ENCODE results near the gene DFFA. TPM values are rescaled to one million over a fixed set of nuclear protein-coding genes. Genes with fewer than 3 reads are reported as not detected.
A peak's percentile ranks its signal among the peaks of the same experiment; 100 is the strongest.
"Not testable (repeated sequence)": the region's sequence is repeated elsewhere in the genome, so short reads cannot be mapped to it uniquely, and the experiment has no call there.

DFFA gene
- total RNA-seq, 1 experiment from 2014 or later, result 94.1 TPM

GRCh38 chr1:10415967-10416366 is 56.4 kb downstream of the DFFA start:
- H2BK5ac ChIP-seq (ENCODE audit: insufficient read length, low read length); H2AK5ac ChIP-seq (ENCODE audit: insufficient read length, low read length); H3K79me2 ChIP-seq (ENCODE audit: insufficient read depth, low read length); H3K4me1 Mint-ChIP-seq; H3K4me1 ChIP-seq (ENCODE audit: insufficient read depth, low read length); H2AFZ ChIP-seq (ENCODE audit: low read length); H3K4ac ChIP-seq (ENCODE audit: low read depth, low read length); H2BK12ac ChIP-seq (ENCODE audit: insufficient read length, low read depth, low read length); H2BK120ac ChIP-seq (ENCODE audit: low read depth, low read length, poor library complexity, severe bottlenecking); H3K18ac ChIP-seq (ENCODE audit: insufficient read length, low read depth, low read length); H3K27me3 ChIP-seq (ENCODE audit: insufficient read depth, low read length); H3K23me2 ChIP-seq (ENCODE audit: insufficient read length, low read depth, low read length, poor library complexity, severe bottlenecking); H4K8ac ChIP-seq (replicated peaks; ENCODE audit: insufficient read length, low read depth, low read length); H3K79me1 ChIP-seq (ENCODE audit: insufficient read depth, low read depth, low read length, poor library complexity, severe bottlenecking); H3K27ac ChIP-seq (ENCODE audit: insufficient read length, low read depth, low read length); H3K27me3 Mint-ChIP-seq (ENCODE audit: low read depth); H2BK20ac ChIP-seq (ENCODE audit: low read depth, low read length, poor library complexity, severe bottlenecking); H4K20me1 ChIP-seq (ENCODE audit: control insufficient read depth, insufficient read depth, insufficient read length); H3K56ac ChIP-seq (ENCODE audit: insufficient read length, low read depth, low read length); H3K9me3 Mint-ChIP-seq; H2BK15ac ChIP-seq (ENCODE audit: low read depth, low read length); H3K23ac ChIP-seq (ENCODE audit: insufficient read length, low read depth, low read length); H4K5ac ChIP-seq (ENCODE audit: insufficient read length, low read depth, low read length); H3K9me3 ChIP-seq (ENCODE audit: control insufficient read depth, low read depth, low read length); H4K91ac ChIP-seq (ENCODE audit: insufficient read length, low read depth, low read length); H3K4me2 ChIP-seq (ENCODE audit: insufficient read depth, insufficient read length, low read length); DNase-seq; H3K14ac ChIP-seq (ENCODE audit: insufficient read depth, low read length); H3T11ph ChIP-seq (ENCODE audit: low read length); H3K4me3 Mint-ChIP-seq; H3K9ac ChIP-seq (ENCODE audit: extremely low read depth, insufficient read length, low read length): not testable (repeated sequence)
- no CpG with 5 or more reads among the region's 1 CpG for WGBS (ENCODE audit: extremely low coverage, insufficient read length, low lambda C conversion rate)
- Mint-ChIP-seq H3K27ac (peak overlapping the region in 2 of 3 experiments; percentile 29 to 88; a peak in 3 of 7 replicates), H3K36me3 (ENCODE audit: insufficient read depth in 1 of 3, low read depth in 3 of 3) (peaks cover 75 to 95% (median 92%) of the 10 kb centered on the region in 3 experiments)
